ENCODE results near the gene IGF2R.

Gene IGF2R

DNA sequence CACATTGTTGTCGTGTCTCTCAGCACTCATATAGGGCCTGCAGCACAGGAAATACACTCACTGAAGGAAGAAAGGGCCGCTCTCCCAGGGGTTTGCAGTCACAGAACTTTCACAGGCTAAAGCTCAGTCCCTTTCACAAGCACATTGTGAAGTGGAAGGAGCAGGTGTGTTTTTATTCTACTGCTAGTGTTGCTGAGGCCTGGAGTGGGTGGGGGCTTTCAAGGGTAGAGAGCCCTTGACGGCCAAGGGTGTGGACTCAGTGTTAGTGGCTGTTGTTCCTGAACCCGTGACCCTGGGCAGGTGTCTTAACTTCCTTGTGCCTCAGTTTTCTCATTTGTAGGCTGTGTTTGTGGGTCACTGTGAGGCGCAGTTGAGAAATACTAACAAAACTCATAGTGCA is 86.5 kb downstream of the IGF2R start:
- no peak overlapping the region for H3K27ac ChIP-seq
- no peak for TF ChIP-seq CTCF (conservative IDR thresholded peaks at IDR 0.05)

- H3K27ac ChIP-seq: no peak overlapping the region
- TF ChIP-seq CTCF (conservative IDR thresholded peaks at IDR 0.05): no peak
Measured at GRCh38 chr6:160055813-160056212, 86.9 kb downstream of the IGF2R start.

DNA sequence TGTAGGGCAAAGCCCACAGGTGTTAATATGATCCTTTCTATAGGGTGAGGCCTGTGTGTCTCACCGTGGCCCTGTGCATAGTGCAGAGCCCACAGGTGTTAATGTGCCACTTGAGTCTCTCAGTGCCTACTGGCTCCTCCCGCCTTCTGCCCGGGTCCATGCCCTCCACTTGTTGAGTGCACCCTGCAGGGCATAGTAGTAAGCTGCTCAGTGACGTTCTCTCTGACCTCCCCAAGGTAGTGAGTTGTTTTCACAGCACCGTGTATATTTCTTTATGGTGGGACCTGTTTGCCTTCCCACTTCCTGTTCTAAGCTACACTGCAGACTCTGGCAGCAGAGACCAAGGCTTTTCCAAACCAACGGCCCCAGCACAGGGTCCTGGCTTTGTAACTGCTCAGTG is 88.2 kb downstream of the IGF2R start:
- no peak for TF ChIP-seq CTCF (conservative IDR thresholded peaks at IDR 0.05)
- H3K27ac ChIP-seq: no peak overlapping the region

DNA sequence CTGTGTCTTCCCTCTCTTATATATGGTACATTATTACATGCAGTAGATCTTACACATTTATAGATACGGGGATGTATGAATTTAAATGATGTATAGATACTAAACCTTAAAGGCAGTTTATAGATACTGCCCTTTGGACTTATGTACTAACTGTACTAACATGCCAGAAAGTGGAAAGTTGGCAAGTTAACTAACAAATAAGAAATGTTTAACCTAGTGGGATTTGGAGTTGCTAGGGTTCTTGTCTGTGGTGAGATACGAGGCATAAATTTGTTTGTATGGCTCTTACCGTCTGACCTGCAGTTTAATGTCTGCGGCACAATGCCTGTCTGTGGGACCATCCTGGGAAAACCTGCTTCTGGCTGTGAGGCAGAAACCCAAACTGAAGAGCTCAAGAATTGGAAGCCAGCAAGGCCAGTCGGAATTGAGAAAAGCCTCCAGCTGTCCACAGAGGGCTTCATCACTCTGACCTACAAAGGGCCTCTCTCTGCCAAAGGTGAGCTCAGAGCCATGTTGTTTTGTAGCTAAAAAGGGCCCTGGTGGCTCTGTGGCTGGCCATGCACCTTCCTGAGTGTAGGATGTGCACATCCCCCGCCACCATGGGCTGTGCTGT is 89.8 kb downstream of the IGF2R start:
- H3K27ac ChIP-seq: no peak overlapping the region
- TF ChIP-seq CTCF (conservative IDR thresholded peaks at IDR 0.05): no peak

GRCh38 chr6:160060221-160060620 is 91.3 kb downstream of the IGF2R start:
- no peak overlapping the region for H3K27ac ChIP-seq
- TF ChIP-seq CTCF (conservative IDR thresholded peaks at IDR 0.05): no peak

DNA sequence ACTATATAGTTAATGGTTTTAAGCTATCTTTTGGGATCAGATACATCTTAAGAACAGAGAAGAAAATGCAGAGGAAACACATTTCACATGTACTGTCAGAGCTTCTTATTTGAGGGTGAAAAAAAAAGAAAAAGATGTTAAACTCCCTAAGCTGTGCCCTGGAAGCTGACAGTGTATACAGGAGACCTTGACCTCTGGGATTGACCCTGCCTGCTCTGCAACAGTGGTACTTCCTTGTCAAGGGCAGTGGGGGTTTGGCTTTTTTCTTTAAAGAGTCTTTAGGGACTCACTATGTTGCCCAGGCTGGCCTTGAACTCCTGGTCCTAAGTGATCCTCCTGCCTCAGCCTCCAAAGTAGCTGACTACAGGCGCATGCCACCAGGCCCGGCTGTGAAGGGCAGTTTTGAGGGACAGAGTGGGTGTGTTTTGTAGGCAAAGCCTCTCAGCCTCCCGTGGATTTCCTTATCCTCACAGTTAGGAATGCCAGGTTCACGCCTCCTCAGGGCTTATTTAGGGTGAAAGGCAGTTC is 92.1 kb downstream of the IGF2R start:
- no peak overlapping the region for H3K27ac ChIP-seq
- TF ChIP-seq CTCF (conservative IDR thresholded peaks at IDR 0.05): no peak

DNA sequence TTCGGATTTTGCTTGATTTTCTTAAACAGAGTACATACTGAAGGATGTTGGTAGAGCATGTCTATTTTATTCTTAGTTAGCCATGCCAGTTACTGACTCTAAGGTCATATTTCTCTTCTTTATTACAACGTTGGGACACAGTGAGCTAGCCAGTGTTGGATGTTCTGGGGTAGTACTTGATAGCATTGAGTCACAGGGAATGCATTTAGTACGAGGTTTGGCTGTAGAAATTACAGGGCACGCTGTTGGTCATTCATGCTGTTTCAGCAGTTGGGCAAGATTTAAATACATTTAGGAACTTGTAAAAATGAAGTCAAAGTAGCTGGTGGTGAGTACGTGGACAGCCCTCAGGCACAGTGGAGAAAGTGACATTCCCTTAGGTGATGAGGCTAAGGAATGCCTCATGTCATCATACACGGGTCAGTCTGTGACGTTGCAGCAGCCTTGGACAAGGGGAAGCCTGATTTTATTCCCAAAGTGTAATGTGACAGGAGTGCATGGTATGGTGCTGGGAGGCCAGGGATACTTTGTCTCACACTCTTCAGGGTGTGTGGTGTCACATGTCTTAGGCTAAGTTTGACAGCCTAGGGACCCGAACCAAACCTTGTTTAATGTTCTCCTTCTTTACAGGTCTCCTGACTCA is 95.0 kb downstream of the IGF2R start:
- no peak for TF ChIP-seq CTCF (conservative IDR thresholded peaks at IDR 0.05)
- H3K27ac ChIP-seq: no peak overlapping the region
